ENCODE data around the gene EMP3.
"Not testable (repeated sequence)": the region's sequence is repeated elsewhere in the genome, so short reads cannot be mapped to it uniquely, and the experiment has no call there.

Gene EMP3

GRCh38 chr19:48325265-48325910 is at the start of gene EMP3:
Gene EMP3 (plus strand): TSS chr19:48325552. CDS start chr19:48326845, 1,293 bp downstream.
- Histone ChIP-seq H3K9ac (ENCODE audit: low read depth in 1 of 2, low read length in 2 of 2) (peak within 1 kb of the TSS; percentile 65 to 76), H3K27me3 (ENCODE audit: control insufficient read depth in 2 of 2, insufficient read depth in 2 of 2, low read length in 2 of 2) (no peaks in the 10 kb centered on the region), H3K36me3 (ENCODE audit: control insufficient read depth in 2 of 2, insufficient read depth in 2 of 2, low read length in 2 of 2) (peaks cover 0 to 3% of the 10 kb centered on the region in 2 donors), H3K9me3 (ENCODE audit: control insufficient read depth in 2 of 2, low read length in 2 of 2) (no peaks in the 10 kb centered on the region), H3K4me3 (ENCODE audit: low read length in 2 of 2) (peak within 1 kb of the TSS; percentile 72 to 82), H3K27ac (ENCODE audit: low read depth in 2 of 2, low read length in 2 of 2) (peak within 1 kb of the TSS; percentile 70 to 88), H3K4me1 (ENCODE audit: control insufficient read depth in 2 of 2, insufficient read depth in 2 of 2, low read length in 2 of 2) (peaks cover 32 to 42% of the 10 kb centered on the region in 2 donors)

GRCh38 chr19:48279747-48280146 is 45.6 kb upstream of the EMP3 start:
- peaks cover 0 to 4% of the 10 kb centered on the region in 2 donors for H3K36me3 ChIP-seq (ENCODE audit: control insufficient read depth in 2 of 2, insufficient read depth in 2 of 2, low read length in 2 of 2)
- no peak overlapping the region for H3K27ac ChIP-seq (ENCODE audit: low read depth in 2 of 2, low read length in 2 of 2)
- no peaks in the 10 kb centered on the region for H3K27me3 ChIP-seq (ENCODE audit: control insufficient read depth in 2 of 2, insufficient read depth in 2 of 2, low read length in 2 of 2)
- H3K4me1 ChIP-seq (ENCODE audit: control insufficient read depth in 2 of 2, insufficient read depth in 2 of 2, low read length in 2 of 2) = no peaks in the 10 kb centered on the region
- no peak overlapping the region for H3K4me3 ChIP-seq (ENCODE audit: low read length in 2 of 2)
- H3K9ac ChIP-seq (ENCODE audit: low read depth in 1 of 2, low read length in 2 of 2) = no peak overlapping the region
- peaks cover 0 to 3% of the 10 kb centered on the region in 2 donors for H3K9me3 ChIP-seq (ENCODE audit: control insufficient read depth in 2 of 2, low read length in 2 of 2)

GRCh38 chr19:48283908-48284307 is 41.4 kb upstream of the EMP3 start:
- no peak overlapping the region for H3K9ac ChIP-seq (ENCODE audit: low read depth in 1 of 2, low read length in 2 of 2)
- peaks cover 0 to 7% of the 10 kb centered on the region in 2 donors for H3K36me3 ChIP-seq (ENCODE audit: control insufficient read depth in 2 of 2, insufficient read depth in 2 of 2, low read length in 2 of 2)
- H3K27me3 ChIP-seq (ENCODE audit: control insufficient read depth in 2 of 2, insufficient read depth in 2 of 2, low read length in 2 of 2) = no peaks in the 10 kb centered on the region
- no peak overlapping the region for H3K4me3 ChIP-seq (ENCODE audit: low read length in 2 of 2)
- no peaks in the 10 kb centered on the region for H3K4me1 ChIP-seq (ENCODE audit: control insufficient read depth in 2 of 2, insufficient read depth in 2 of 2, low read length in 2 of 2)
- H3K9me3 ChIP-seq (ENCODE audit: control insufficient read depth in 2 of 2, low read length in 2 of 2) = peaks cover 0 to 3% of the 10 kb centered on the region in 2 donors
- no peak overlapping the region for H3K27ac ChIP-seq (ENCODE audit: low read depth in 2 of 2, low read length in 2 of 2)

GRCh38 chr19:48284896-48285295 is 40.5 kb upstream of the EMP3 start:
- Histone ChIP-seq H3K4me3 (ENCODE audit: low read length in 2 of 2) (no peak overlapping the region), H3K36me3 (ENCODE audit: control insufficient read depth in 2 of 2, insufficient read depth in 2 of 2, low read length in 2 of 2) (peaks cover 0 to 7% of the 10 kb centered on the region in 2 donors), H3K27ac (ENCODE audit: low read depth in 2 of 2, low read length in 2 of 2) (no peak overlapping the region), H3K9me3 (ENCODE audit: control insufficient read depth in 2 of 2, low read length in 2 of 2) (peaks cover 0 to 3% of the 10 kb centered on the region in 2 donors), H3K27me3 (ENCODE audit: control insufficient read depth in 2 of 2, insufficient read depth in 2 of 2, low read length in 2 of 2) (no peaks in the 10 kb centered on the region), H3K9ac (ENCODE audit: low read depth in 1 of 2, low read length in 2 of 2) (no peak overlapping the region), H3K4me1 (ENCODE audit: control insufficient read depth in 2 of 2, insufficient read depth in 2 of 2, low read length in 2 of 2) (no peaks in the 10 kb centered on the region)

GRCh38 chr19:48287748-48288147 is 37.6 kb upstream of the EMP3 start:
- Histone ChIP-seq H3K9ac (ENCODE audit: low read depth in 1 of 2, low read length in 2 of 2) (no peak overlapping the region), H3K27ac (ENCODE audit: low read depth in 2 of 2, low read length in 2 of 2) (no peak overlapping the region), H3K36me3 (ENCODE audit: control insufficient read depth in 2 of 2, insufficient read depth in 2 of 2, low read length in 2 of 2) (peaks cover 0 to 7% of the 10 kb centered on the region in 2 donors), H3K27me3 (ENCODE audit: control insufficient read depth in 2 of 2, insufficient read depth in 2 of 2, low read length in 2 of 2) (peaks cover 0 to 5% of the 10 kb centered on the region in 2 donors), H3K4me3 (ENCODE audit: low read length in 2 of 2) (no peak overlapping the region), H3K4me1 (ENCODE audit: control insufficient read depth in 2 of 2, insufficient read depth in 2 of 2, low read length in 2 of 2) (peaks cover 5% of the 10 kb centered on the region in 2 donors), H3K9me3 (ENCODE audit: control insufficient read depth in 2 of 2, low read length in 2 of 2) (peaks cover 0 to 3% of the 10 kb centered on the region in 2 donors)

GRCh38 chr19:48290401-48290770 is 35.0 kb upstream of the EMP3 start:
- Histone ChIP-seq H3K9ac (ENCODE audit: low read depth in 1 of 2, low read length in 2 of 2) (no peak overlapping the region), H3K36me3 (ENCODE audit: control insufficient read depth in 2 of 2, insufficient read depth in 2 of 2, low read length in 2 of 2) (peaks cover 0 to 3% of the 10 kb centered on the region in 2 donors), H3K27me3 (ENCODE audit: control insufficient read depth in 2 of 2, insufficient read depth in 2 of 2, low read length in 2 of 2) (peaks cover 0 to 5% of the 10 kb centered on the region in 2 donors), H3K27ac (ENCODE audit: low read depth in 2 of 2, low read length in 2 of 2) (no peak overlapping the region), H3K9me3 (ENCODE audit: control insufficient read depth in 2 of 2, low read length in 2 of 2) (no peaks in the 10 kb centered on the region), H3K4me3 (ENCODE audit: low read length in 2 of 2) (no peak overlapping the region), H3K4me1 (ENCODE audit: control insufficient read depth in 2 of 2, insufficient read depth in 2 of 2, low read length in 2 of 2) (peaks cover 5% of the 10 kb centered on the region in 2 donors)

GRCh38 chr19:48290771-48291488 is 34.4 kb upstream of the EMP3 start:
- peaks cover 0 to 2% of the 10 kb centered on the region in 2 donors for H3K36me3 ChIP-seq (ENCODE audit: control insufficient read depth in 2 of 2, insufficient read depth in 2 of 2, low read length in 2 of 2)
- H3K9me3 ChIP-seq (ENCODE audit: control insufficient read depth in 2 of 2, low read length in 2 of 2) = no peaks in the 10 kb centered on the region
- H3K4me3 ChIP-seq (ENCODE audit: low read length in 2 of 2) = peak overlapping the region; percentile 62 to 72
- H3K4me1 ChIP-seq (ENCODE audit: control insufficient read depth in 2 of 2, insufficient read depth in 2 of 2, low read length in 2 of 2) = peaks cover 5% of the 10 kb centered on the region in 2 donors
- H3K9ac ChIP-seq (ENCODE audit: low read depth in 1 of 2, low read length in 2 of 2) = peak overlapping the region; percentile 38 to 58
- peaks cover 0 to 5% of the 10 kb centered on the region in 2 donors for H3K27me3 ChIP-seq (ENCODE audit: control insufficient read depth in 2 of 2, insufficient read depth in 2 of 2, low read length in 2 of 2)
- no peak overlapping the region for H3K27ac ChIP-seq (ENCODE audit: low read depth in 2 of 2, low read length in 2 of 2)

GRCh38 chr19:48291489-48291815 is 33.9 kb upstream of the EMP3 start:
- not testable (repeated sequence) for H3K27ac ChIP-seq (ENCODE audit: low read depth in 2 of 2, low read length in 2 of 2); H3K27me3 ChIP-seq (ENCODE audit: control insufficient read depth in 2 of 2, insufficient read depth in 2 of 2, low read length in 2 of 2)
- peak overlapping the region in 1 of 2 donors; percentile 72 for H3K4me3 ChIP-seq (ENCODE audit: low read length in 2 of 2)

GRCh38 chr19:48292798-48293197 is 32.6 kb upstream of the EMP3 start:
- Histone ChIP-seq H3K9me3 (ENCODE audit: control insufficient read depth in 2 of 2, low read length in 2 of 2) (no peaks in the 10 kb centered on the region), H3K4me3 (ENCODE audit: low read length in 2 of 2) (no peak overlapping the region), H3K4me1 (ENCODE audit: control insufficient read depth in 2 of 2, insufficient read depth in 2 of 2, low read length in 2 of 2) (peaks cover 5% of the 10 kb centered on the region in 2 donors), H3K27ac (ENCODE audit: low read depth in 2 of 2, low read length in 2 of 2) (no peak overlapping the region), H3K36me3 (ENCODE audit: control insufficient read depth in 2 of 2, insufficient read depth in 2 of 2, low read length in 2 of 2) (no peaks in the 10 kb centered on the region), H3K9ac (ENCODE audit: low read depth in 1 of 2, low read length in 2 of 2) (no peak overlapping the region), H3K27me3 (ENCODE audit: control insufficient read depth in 2 of 2, insufficient read depth in 2 of 2, low read length in 2 of 2) (peaks cover 0 to 5% of the 10 kb centered on the region in 2 donors)

More at GRCh38 chr19:48291489-48291815, 33.9 kb upstream of the EMP3 start:
- not testable (repeated sequence) for H3K36me3 ChIP-seq (ENCODE audit: control insufficient read depth in 2 of 2, insufficient read depth in 2 of 2, low read length in 2 of 2); H3K4me1 ChIP-seq (ENCODE audit: control insufficient read depth in 2 of 2, insufficient read depth in 2 of 2, low read length in 2 of 2); H3K9ac ChIP-seq (ENCODE audit: low read depth in 1 of 2, low read length in 2 of 2); H3K9me3 ChIP-seq (ENCODE audit: control insufficient read depth in 2 of 2, low read length in 2 of 2)

- Histone ChIP-seq H3K4me1 (ENCODE audit: control insufficient read depth in 2 of 2, insufficient read depth in 2 of 2, low read length in 2 of 2) (peaks cover 5% of the 10 kb centered on the region in 2 donors), H3K9ac (ENCODE audit: low read depth in 1 of 2, low read length in 2 of 2) (no peak overlapping the region), H3K36me3 (ENCODE audit: control insufficient read depth in 2 of 2, insufficient read depth in 2 of 2, low read length in 2 of 2) (no peaks in the 10 kb centered on the region), H3K27ac (ENCODE audit: low read depth in 2 of 2, low read length in 2 of 2) (no peak overlapping the region), H3K4me3 (ENCODE audit: low read length in 2 of 2) (no peak overlapping the region), H3K27me3 (ENCODE audit: control insufficient read depth in 2 of 2, insufficient read depth in 2 of 2, low read length in 2 of 2) (peaks cover 0 to 5% of the 10 kb centered on the region in 2 donors), H3K9me3 (ENCODE audit: control insufficient read depth in 2 of 2, low read length in 2 of 2) (no peaks in the 10 kb centered on the region)
These were observed 29.9 kb upstream of the EMP3 start for GRCh38 chr19:48295458-48295857.
